ENCODE results near the gene TBC1D30.
"Not testable (repeated sequence)": the region's sequence is repeated elsewhere in the genome, so short reads cannot be mapped to it uniquely, and the experiment has no call there.

Gene TBC1D30

GRCh38 chr12:64824500-64825142 is at the start of gene TBC1D30:
Gene TBC1D30, plus strand, starts transcription at chr12:64824647. Its CDS starts 233 bp downstream, at chr12:64824880.
- DNase-seq (ENCODE audit: low read depth, low spot score), result peak; percentile 58

- not testable (repeated sequence) for DNase-seq (ENCODE audit: low read depth, low spot score)
Measured at GRCh38 chr12:64775147-64775736, 49.2 kb upstream of the TBC1D30 start.

- no peak for DNase-seq (ENCODE audit: low read depth, low spot score)
Measured at GRCh38 chr12:64779354-64779974, 45.0 kb upstream of the TBC1D30 start.

GRCh38 chr12:64780132-64780530 is 44.3 kb upstream of the TBC1D30 start:
- no peak for DNase-seq (ENCODE audit: low read depth, low spot score)

GRCh38 chr12:64780531-64781279 is 43.7 kb upstream of the TBC1D30 start:
- peak; percentile 45 for DNase-seq (ENCODE audit: low read depth, low spot score)

- DNase-seq (ENCODE audit: low read depth, low spot score), result peak; percentile 68
Measured at GRCh38 chr12:64781280-64782190, 42.9 kb upstream of the TBC1D30 start.

- no peak for DNase-seq (ENCODE audit: low read depth, low spot score)
Measured at GRCh38 chr12:64782191-64782876, 42.1 kb upstream of the TBC1D30 start.

GRCh38 chr12:64785838-64786237 is 38.6 kb upstream of the TBC1D30 start:
- DNase-seq (ENCODE audit: low read depth, low spot score), result no peak

- no peak for DNase-seq (ENCODE audit: low read depth, low spot score)
Measured at GRCh38 chr12:64790166-64790565, 34.3 kb upstream of the TBC1D30 start.

- no peak for DNase-seq (ENCODE audit: low read depth, low spot score)
Measured at GRCh38 chr12:64791036-64791435, 33.4 kb upstream of the TBC1D30 start.

- no peak for DNase-seq (ENCODE audit: low read depth, low spot score)
Measured at GRCh38 chr12:64792128-64792527, 32.3 kb upstream of the TBC1D30 start.

GRCh38 chr12:64793610-64794009 is 30.8 kb upstream of the TBC1D30 start:
- no peak for DNase-seq (ENCODE audit: low read depth, low spot score)

- no peak for DNase-seq (ENCODE audit: low read depth, low spot score)
Measured at GRCh38 chr12:64794305-64794704, 30.1 kb upstream of the TBC1D30 start.

GRCh38 chr12:64796205-64796845 is 28.1 kb upstream of the TBC1D30 start:
- DNase-seq (ENCODE audit: low read depth, low spot score), result peak; percentile 92

GRCh38 chr12:64797156-64797555 is 27.3 kb upstream of the TBC1D30 start:
- DNase-seq (ENCODE audit: low read depth, low spot score), result no peak

GRCh38 chr12:64798165-64798564 is 26.3 kb upstream of the TBC1D30 start:
- DNase-seq (ENCODE audit: low read depth, low spot score), result no peak

GRCh38 chr12:64800640-64801039 is 23.8 kb upstream of the TBC1D30 start:
- DNase-seq (ENCODE audit: low read depth, low spot score), result no peak

GRCh38 chr12:64801381-64801780 is 23.1 kb upstream of the TBC1D30 start:
- no peak for DNase-seq (ENCODE audit: low read depth, low spot score)

- DNase-seq (ENCODE audit: low read depth, low spot score), result peak; percentile 68
Measured at GRCh38 chr12:64802180-64802775, 22.2 kb upstream of the TBC1D30 start.

- DNase-seq (ENCODE audit: low read depth, low spot score), result no peak
Measured at GRCh38 chr12:64806173-64806572, 18.3 kb upstream of the TBC1D30 start.

All from astrocyte of the hippocampus (primary cell).